SU-DHL-6 (cell line): ENCODE data around the gene MGAT5B.

Source experiments
- CTCF ChIP-seq: fragments of 200-600 bp; sonication (generic); IDR thresholded peaks from one replicate; pipeline ENCODE4 v1.5.1; 2017; ENCODE audit warnings: antibody characterized with exemption, mild to moderate bottlenecking, low read length, moderate library complexity; ENCODE audit not compliant: insufficient read depth, poor library complexity, severe bottlenecking
- EZH2phosphoT487 ChIP-seq: fragments of 200-600 bp; sonication (generic), shearing (Covaris generic); conservative IDR thresholded peaks from 2 replicates; pipeline ENCODE4 v1.6.1; 2018; ENCODE audit warnings: mild to moderate bottlenecking, antibody characterized with exemption, low read length, moderate library complexity, mixed read lengths

GRCh38 chr17:76880971-76881370 lies 12.8 kb downstream of the MGAT5B start:
- TF ChIP-seq CTCF (no peak), EZH2phosphoT487 (no peak)
